Stimulated activated CD8-positive, alpha-beta memory T cell treated with anti-CD3 and anti-CD28 coated beads, Interleukin-7, amount 100 ng/mL, for 24 hours (primary cell): ENCODE measurements around the gene RNASE2.
"Not testable (repeated sequence)": the region's sequence is repeated elsewhere in the genome, so short reads cannot be mapped to it uniquely, and the experiment has no call there.

Source experiments
- DNase-seq: peaks from one replicate; pipeline ENCODE4 v3.0.0-alpha.2; 2020; ENCODE audit warnings: low read depth

RNASE2 gene

GRCh38 chr14:20954736-20955537, at the start of gene RNASE2:
Gene RNASE2 (plus strand): TSS chr14:20955487. CDS start chr14:20955772, 285 bp downstream.
- not testable (repeated sequence) for DNase-seq

- DNase-seq = no peak
Measured at GRCh38 chr14:20905676-20906075, 49.6 kb upstream of the RNASE2 start.

GRCh38 chr14:20907214-20907613, 48.1 kb upstream of the RNASE2 start:
- DNase-seq = no peak

GRCh38 chr14:20910822-20911221, 44.5 kb upstream of the RNASE2 start:
- DNase-seq = not testable (repeated sequence)

GRCh38 chr14:20919038-20919756, 36.1 kb upstream of the RNASE2 start:
- DNase-seq = not testable (repeated sequence)

- not testable (repeated sequence) for DNase-seq
Measured at GRCh38 chr14:20923766-20924297, 31.5 kb upstream of the RNASE2 start.

GRCh38 chr14:20934148-20934762, 21.0 kb upstream of the RNASE2 start:
- peak; percentile 3 for DNase-seq

- no peak for DNase-seq
Measured at GRCh38 chr14:20935303-20935984, 19.8 kb upstream of the RNASE2 start.

GRCh38 chr14:20945146-20945545, 10.1 kb upstream of the RNASE2 start:
- not testable (repeated sequence) for DNase-seq

GRCh38 chr14:20946707-20947106, 8.6 kb upstream of the RNASE2 start:
- not testable (repeated sequence) for DNase-seq

GRCh38 chr14:20955538-20955873, 219 bp downstream of the RNASE2 start:
- DNase-seq = not testable (repeated sequence)

GRCh38 chr14:20956376-20956976, 1.2 kb downstream of the RNASE2 start:
- DNase-seq = no peak

- not testable (repeated sequence) for DNase-seq
Measured at GRCh38 chr14:20958946-20959345, 3.7 kb downstream of the RNASE2 start.

GRCh38 chr14:20969336-20969735, 14.0 kb downstream of the RNASE2 start:
- no peak for DNase-seq

GRCh38 chr14:20970647-20970982, 15.3 kb downstream of the RNASE2 start:
- DNase-seq = no peak

GRCh38 chr14:20970983-20971704, 15.9 kb downstream of the RNASE2 start:
- peak; percentile 51 for DNase-seq

GRCh38 chr14:20971705-20972021, 16.4 kb downstream of the RNASE2 start:
- no peak for DNase-seq

GRCh38 chr14:20973501-20973900, 18.2 kb downstream of the RNASE2 start:
- no peak for DNase-seq

- DNase-seq = no peak
Measured at GRCh38 chr14:20976291-20976690, 21.0 kb downstream of the RNASE2 start.

- DNase-seq = no peak
Measured at GRCh38 chr14:20978687-20979086, 23.4 kb downstream of the RNASE2 start.

GRCh38 chr14:20980906-20981305, 25.6 kb downstream of the RNASE2 start:
- DNase-seq = no peak
